GM19372 (cell line): ENCODE data around the gene MAN2A1.
"Not testable (repeated sequence)": the region's sequence is repeated elsewhere in the genome, so short reads cannot be mapped to it uniquely, and the experiment has no call there.

ENCODE experiments used
- ATAC-seq: cut with Tn5 transposase; IDR thresholded peaks from one replicate; pipeline ENCODE4 v1.9.1; 2021; ENCODE audit warnings: mild to moderate bottlenecking, low read depth, moderate library complexity; ENCODE audit not compliant: unreplicated experiment

Gene MAN2A1

GRCh38 chr5:109853377-109853776, 163.7 kb downstream of the MAN2A1 start:
- ATAC-seq, result no peak

- no peak for ATAC-seq
These were observed 165.3 kb downstream of the MAN2A1 start for GRCh38 chr5:109855056-109855455.

- no peak for ATAC-seq
These were observed 167.8 kb downstream of the MAN2A1 start for GRCh38 chr5:109857405-109858031.

- no peak for ATAC-seq
These were observed 169.8 kb downstream of the MAN2A1 start for GRCh38 chr5:109859537-109859936.

DNA sequence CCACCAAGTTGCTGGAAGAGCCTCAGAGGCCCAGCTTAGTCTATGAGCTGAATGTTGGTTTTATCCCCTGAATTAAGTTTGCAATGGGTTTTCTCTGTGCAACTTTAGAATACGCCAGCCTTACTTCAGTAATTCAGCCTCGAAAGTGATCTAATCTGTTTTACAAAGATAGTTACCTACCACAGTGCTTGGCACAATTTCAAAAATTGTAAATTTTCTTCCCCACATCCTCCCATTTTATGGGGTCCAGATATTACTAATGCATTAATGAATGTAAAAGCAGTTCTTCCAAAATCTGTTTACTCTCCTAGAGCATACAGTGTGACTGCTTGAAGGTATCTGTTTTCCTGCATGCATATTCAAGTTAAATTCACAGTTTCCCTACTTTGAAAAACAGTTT, 172.6 kb downstream of the MAN2A1 start:
- ATAC-seq, result no peak

- no peak for ATAC-seq
These were observed 174.0 kb downstream of the MAN2A1 start for GRCh38 chr5:109863752-109864151.

GRCh38 chr5:109865637-109866036, 175.9 kb downstream of the MAN2A1 start:
- no peak for ATAC-seq

- no peak for ATAC-seq
These were observed 176.3 kb downstream of the MAN2A1 start for GRCh38 chr5:109866051-109866450.

DNA sequence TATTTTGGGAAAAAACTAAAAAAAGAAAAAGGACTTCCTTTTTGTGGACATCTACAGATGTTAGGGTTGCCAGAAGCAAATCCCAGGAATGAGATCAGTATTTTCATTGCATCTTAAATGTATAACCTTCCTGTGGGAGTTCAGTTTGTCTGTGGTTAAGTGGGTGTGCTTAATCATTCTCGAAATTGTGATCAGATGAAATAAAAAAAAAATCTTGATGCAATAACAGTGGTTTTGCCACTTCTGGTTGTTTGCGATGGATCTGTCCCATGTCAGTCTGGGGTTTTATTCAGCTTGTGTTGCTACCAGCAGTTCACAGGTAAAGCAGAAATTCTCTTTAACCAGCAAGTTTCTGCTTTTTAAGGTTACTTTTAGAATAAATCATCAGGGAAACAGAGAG, 179.0 kb downstream of the MAN2A1 start:
- no peak for ATAC-seq

- ATAC-seq, result no peak
These were observed 184.0 kb downstream of the MAN2A1 start for GRCh38 chr5:109873687-109874086.

DNA sequence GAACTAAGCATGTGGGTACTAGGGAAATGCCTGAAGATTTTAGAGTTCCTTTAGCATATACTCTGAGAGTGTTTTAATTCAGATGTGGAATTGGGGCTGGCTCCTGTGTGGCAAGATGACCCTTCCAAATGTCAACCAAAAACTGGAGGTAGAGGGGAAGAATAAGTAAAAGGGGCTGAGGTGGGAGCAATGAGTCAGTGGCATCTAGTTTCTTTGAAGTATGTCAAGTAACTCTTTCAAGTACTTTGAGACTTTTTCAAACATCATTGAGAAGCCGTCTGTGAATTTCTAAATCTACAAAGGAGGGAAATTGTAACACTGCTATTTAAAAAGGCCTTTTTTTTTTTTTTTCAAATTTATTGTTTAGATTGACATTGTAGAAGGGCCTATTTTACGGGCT, 184.4 kb downstream of the MAN2A1 start:
- no peak for ATAC-seq

- ATAC-seq, result no peak
These were observed 186.5 kb downstream of the MAN2A1 start for GRCh38 chr5:109876030-109876725.

GRCh38 chr5:109876941-109877669, 187.4 kb downstream of the MAN2A1 start:
- no peak for ATAC-seq

- no peak for ATAC-seq
These were observed 187.9 kb downstream of the MAN2A1 start for GRCh38 chr5:109877670-109878045.

GRCh38 chr5:109878887-109879286, 189.2 kb downstream of the MAN2A1 start:
- ATAC-seq, result no peak

GRCh38 chr5:109880907-109881685, 191.4 kb downstream of the MAN2A1 start:
- no peak for ATAC-seq

GRCh38 chr5:109882546-109882945, 192.8 kb downstream of the MAN2A1 start:
- no peak for ATAC-seq

DNA sequence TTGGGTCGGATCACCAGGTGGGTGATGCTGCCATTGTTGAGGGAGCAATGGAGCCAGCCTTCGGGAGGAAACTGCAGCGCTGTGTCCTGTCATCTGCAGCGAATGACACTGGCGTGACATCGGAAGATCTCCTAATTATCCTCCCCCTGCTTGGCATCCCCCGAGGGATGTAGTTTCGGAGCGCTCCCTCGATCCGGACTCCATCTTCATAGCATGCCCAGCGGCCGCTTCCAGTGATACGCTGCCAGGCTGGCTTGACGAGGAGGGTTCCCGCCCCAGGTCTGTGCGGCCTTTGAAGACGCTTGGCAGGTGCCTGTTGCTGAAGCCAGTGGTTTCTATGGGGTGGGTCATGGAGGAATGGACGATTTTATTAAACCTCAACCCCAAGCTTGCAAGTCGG, 194.9 kb downstream of the MAN2A1 start:
- no peak for ATAC-seq

- no peak for ATAC-seq
These were observed 195.5 kb downstream of the MAN2A1 start for GRCh38 chr5:109885205-109885604.

DNA sequence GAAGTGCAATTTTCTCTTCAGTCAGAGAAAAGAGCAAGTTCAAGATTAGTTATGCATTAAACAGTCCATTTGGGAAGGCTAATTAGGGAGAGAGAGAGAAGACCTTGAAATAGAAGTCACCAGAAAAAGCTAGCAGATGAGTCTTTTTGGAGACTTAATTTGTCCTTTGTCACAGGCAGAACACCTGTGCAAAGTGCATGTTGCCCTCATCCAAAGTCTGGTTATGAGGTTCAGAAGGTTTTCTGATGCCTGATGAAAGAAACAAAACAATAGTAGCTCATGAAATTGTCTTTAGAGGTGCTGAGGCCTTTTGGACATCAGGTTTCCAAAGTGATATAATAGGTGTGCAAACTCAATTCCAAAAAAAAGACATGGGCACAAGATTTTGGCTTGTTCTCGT, 199.3 kb downstream of the MAN2A1 start:
- ATAC-seq, result no peak

GRCh38 chr5:109893271-109893670, 203.5 kb downstream of the MAN2A1 start:
- not testable (repeated sequence) for ATAC-seq
